Hypothalamus (tissue), 51 donors: ENCODE results near the gene SCAF11.

ENCODE experiments used
- DNase-seq, 51 donors: peaks; one replicate each; lab custom pipeline; 2025; lab: John Stamatoyannopoulos, UW

SCAF11 gene

GRCh38 chr12:45986641-45987339, 3.6 kb downstream of the SCAF11 start:
- no peak for DNase-seq

- DNase-seq, result no peak
Observed at GRCh38 chr12:45981075-45981837, 9.1 kb downstream of the SCAF11 start.

- no peak for DNase-seq
Observed at GRCh38 chr12:45980540-45980939, 9.8 kb downstream of the SCAF11 start.

GRCh38 chr12:45978108-45978507, 12.3 kb downstream of the SCAF11 start:
- no peak for DNase-seq

GRCh38 chr12:45977620-45978019, 12.8 kb downstream of the SCAF11 start:
- no peak for DNase-seq

- DNase-seq, result no peak
Observed at GRCh38 chr12:45975506-45975905, 14.9 kb downstream of the SCAF11 start.

GRCh38 chr12:45974883-45975282, 15.5 kb downstream of the SCAF11 start:
- no peak for DNase-seq

GRCh38 chr12:45974171-45974719, 16.1 kb downstream of the SCAF11 start:
- no peak for DNase-seq

GRCh38 chr12:45973526-45973925, 16.8 kb downstream of the SCAF11 start:
- DNase-seq, result no peak

- DNase-seq, result no peak
Observed at GRCh38 chr12:45970391-45970790, 20.0 kb downstream of the SCAF11 start.

GRCh38 chr12:45969084-45969483, 21.3 kb downstream of the SCAF11 start:
- DNase-seq, result no peak

- no peak for DNase-seq
Observed at GRCh38 chr12:45966486-45966885, 23.9 kb downstream of the SCAF11 start.

- no peak for DNase-seq
Observed at GRCh38 chr12:45962553-45963325, 27.6 kb downstream of the SCAF11 start.

- DNase-seq, result peak in 1 of 51 donors; percentile 3
Observed at GRCh38 chr12:45959728-45960127, 30.6 kb downstream of the SCAF11 start.

GRCh38 chr12:45959025-45959424, 31.3 kb downstream of the SCAF11 start:
- DNase-seq, result no peak

- no peak for DNase-seq
Observed at GRCh38 chr12:45948546-45948945, 41.8 kb downstream of the SCAF11 start.

- no peak for DNase-seq
Observed at GRCh38 chr12:45946435-45946834, 43.9 kb downstream of the SCAF11 start.

GRCh38 chr12:45944771-45945170, 45.6 kb downstream of the SCAF11 start:
- DNase-seq, result no peak

- no peak for DNase-seq
Observed at GRCh38 chr12:45939759-45940158, 50.6 kb downstream of the SCAF11 start.

GRCh38 chr12:45938566-45938965, 51.8 kb downstream of the SCAF11 start:
- DNase-seq, result no peak

GRCh38 chr12:45934956-45935355, 55.4 kb downstream of the SCAF11 start:
- DNase-seq, result no peak
